SU-DHL-6 (cell line): ENCODE data around the gene MAP3K12.

ENCODE experiments used
- EZH2phosphoT487 ChIP-seq: fragments of 200-600 bp; sonication (generic), shearing (Covaris generic); conservative IDR thresholded peaks from 2 replicates; pipeline ENCODE4 v1.6.1; 2018; ENCODE audit warnings: mild to moderate bottlenecking, antibody characterized with exemption, low read length, moderate library complexity, mixed read lengths
- TF ChIP-seq, protein P1 (sequence below): fragments of 200-600 bp; sonication (generic); IDR thresholded peaks from one replicate; pipeline ENCODE4 v1.5.1; 2017; ENCODE audit warnings: antibody characterized with exemption, mild to moderate bottlenecking, low read length, moderate library complexity; ENCODE audit not compliant: insufficient read depth, poor library complexity, severe bottlenecking

- TF ChIP-seq, protein P1, sequence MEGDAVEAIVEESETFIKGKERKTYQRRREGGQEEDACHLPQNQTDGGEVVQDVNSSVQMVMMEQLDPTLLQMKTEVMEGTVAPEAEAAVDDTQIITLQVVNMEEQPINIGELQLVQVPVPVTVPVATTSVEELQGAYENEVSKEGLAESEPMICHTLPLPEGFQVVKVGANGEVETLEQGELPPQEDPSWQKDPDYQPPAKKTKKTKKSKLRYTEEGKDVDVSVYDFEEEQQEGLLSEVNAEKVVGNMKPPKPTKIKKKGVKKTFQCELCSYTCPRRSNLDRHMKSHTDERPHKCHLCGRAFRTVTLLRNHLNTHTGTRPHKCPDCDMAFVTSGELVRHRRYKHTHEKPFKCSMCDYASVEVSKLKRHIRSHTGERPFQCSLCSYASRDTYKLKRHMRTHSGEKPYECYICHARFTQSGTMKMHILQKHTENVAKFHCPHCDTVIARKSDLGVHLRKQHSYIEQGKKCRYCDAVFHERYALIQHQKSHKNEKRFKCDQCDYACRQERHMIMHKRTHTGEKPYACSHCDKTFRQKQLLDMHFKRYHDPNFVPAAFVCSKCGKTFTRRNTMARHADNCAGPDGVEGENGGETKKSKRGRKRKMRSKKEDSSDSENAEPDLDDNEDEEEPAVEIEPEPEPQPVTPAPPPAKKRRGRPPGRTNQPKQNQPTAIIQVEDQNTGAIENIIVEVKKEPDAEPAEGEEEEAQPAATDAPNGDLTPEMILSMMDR = no peak
- no peak for TF ChIP-seq EZH2phosphoT487
Observed at GRCh38 chr12:53507603-53507885, 8.3 kb upstream of the MAP3K12 start.
